Upper lobe of right lung (tissue), 1 donor: ENCODE measurements around the gene GATAD2B. TPM values are rescaled to one million over a fixed set of nuclear protein-coding genes. Genes with fewer than 3 reads are reported as not detected.
A peak's percentile ranks its signal among the peaks of the same experiment; 100 is the strongest.
"Not testable (repeated sequence)": the region's sequence is repeated elsewhere in the genome, so short reads cannot be mapped to it uniquely, and the experiment has no call there.

Experiments
- ATAC-seq: fragments of 200-7000 bp; cut with Tn5 transposase; one replicate; pipeline ENCODE4 v1.9.1; 2020; ENCODE audit warnings: mild to moderate bottlenecking, moderate library complexity
- DNase-seq: peaks from one replicate; pipeline ENCODE4 v3.0.0-alpha.2; 2020
- H3K27ac ChIP-seq: fragments of 200-600 bp; one replicate; pipeline ENCODE4 v1.8.0; 2022
- H3K27me3 ChIP-seq: fragments of 200-600 bp; one replicate; pipeline ENCODE4 v1.8.0; 2022; ENCODE audit warnings: mild to moderate bottlenecking
- H3K36me3 ChIP-seq: fragments of 200-600 bp; one replicate; pipeline ENCODE4 v1.8.0; 2022
- H3K4me1 ChIP-seq: fragments of 200-600 bp; one replicate; pipeline ENCODE4 v1.8.0; 2022
- H3K4me3 ChIP-seq: fragments of 200-600 bp; one replicate; pipeline ENCODE4 v1.8.0; 2022; ENCODE audit warnings: mild to moderate bottlenecking
- H3K9me3 ChIP-seq: fragments of 200-600 bp; one replicate; pipeline ENCODE4 v1.8.0; 2022
- CTCF ChIP-seq: fragments of 200-600 bp; IDR thresholded peaks from one replicate; pipeline ENCODE4 v1.8.0; 2022; ENCODE audit warnings: antibody characterized with exemption
- intact Hi-C: fragments of 100-400 bp; cut with DNase I; formaldehyde crosslinking; loops from one replicate; pipeline ENCODE4 v1.11.0; 2022
- total RNA-seq: library from RNA; stranded (reverse); fragmentation: NEBNext Ultra II Directional; extraction: Animal tissue kit (Norgen Biotek cat#: 25700); gene quantifications from one replicate; pipeline ENCODE4 v1.2.1, GENCODE V29; 2021
- donor health status: DM: no; HTN: yes; CAD: no; lungs with severe emphysema.

The GATAD2B gene
- total RNA-seq, 1 donor from 2014 or later, result 55.1 TPM

GRCh38 chr1:153790313-153790965 is 132.3 kb downstream of the GATAD2B start:
- H3K4me3 ChIP-seq, result peak overlapping the region; percentile 25
- no peak for DNase-seq
- no peaks in the 10 kb centered on the region for H3K9me3 ChIP-seq
- no peaks in the 10 kb centered on the region for H3K36me3 ChIP-seq
- peak; percentile 63 for ATAC-seq
- intact Hi-C loops, result no loop called here
- TF ChIP-seq CTCF, result no peak
- peak overlapping the region; percentile 72 for H3K27ac ChIP-seq
- H3K27me3 ChIP-seq, result no peaks in the 10 kb centered on the region
- peaks cover 23% of the 10 kb centered on the region for H3K4me1 ChIP-seq

- H3K27ac ChIP-seq, result peak overlapping the region; percentile 72
- no peak for ATAC-seq
- H3K27me3 ChIP-seq, result no peaks in the 10 kb centered on the region
- peaks cover 23% of the 10 kb centered on the region for H3K4me1 ChIP-seq
- H3K4me3 ChIP-seq, result peak overlapping the region; percentile 25
- H3K9me3 ChIP-seq, result no peaks in the 10 kb centered on the region
- TF ChIP-seq CTCF, result no peak
- DNase-seq, result no peak
- intact Hi-C loops, result no loop called here
- H3K36me3 ChIP-seq, result no peaks in the 10 kb centered on the region
Measured at GRCh38 chr1:153789478-153790034, 133.2 kb downstream of the GATAD2B start.

- Histone ChIP-seq H3K9me3 (no peaks in the 10 kb centered on the region), H3K36me3 (no peaks in the 10 kb centered on the region), H3K27ac (no peak overlapping the region), H3K4me1 (peaks cover 32% of the 10 kb centered on the region), H3K27me3 (no peaks in the 10 kb centered on the region), H3K4me3 (no peak overlapping the region)
- no peak for TF ChIP-seq CTCF
- no peak for ATAC-seq
- intact Hi-C loops, result no loop called here
- no peak for DNase-seq
Measured at GRCh38 chr1:153786038-153786790, 136.6 kb downstream of the GATAD2B start.

GRCh38 chr1:153783233-153784190 is 139.3 kb downstream of the GATAD2B start:
- TF ChIP-seq CTCF, result no peak
- Histone ChIP-seq H3K4me1 (peaks cover 15% of the 10 kb centered on the region), H3K36me3 (peaks cover 9% of the 10 kb centered on the region), H3K4me3 (peak overlapping the region; percentile 83), H3K27me3 (no peaks in the 10 kb centered on the region), H3K9me3 (no peaks in the 10 kb centered on the region), H3K27ac (peak overlapping the region; percentile 97)
- peak; percentile 98 for ATAC-seq
- intact Hi-C loops, result no loop called here
- DNase-seq, result peak; percentile 96

GRCh38 chr1:153782648-153783047 is 140.1 kb downstream of the GATAD2B start:
- H3K4me3 ChIP-seq, result peak overlapping the region; percentile 83

More at GRCh38 chr1:153782648-153783047, 140.1 kb downstream of the GATAD2B start:
- intact Hi-C loops, H3K27me3 ChIP-seq, H3K36me3 ChIP-seq, H3K9me3 ChIP-seq, ATAC-seq, DNase-seq: not testable (repeated sequence)
- Histone ChIP-seq H3K27ac (peak overlapping the region; percentile 97), H3K4me1 (peaks cover 20% of the 10 kb centered on the region)
